ENCODE measurements around the gene PRDM11.

PRDM11 gene

DNA sequence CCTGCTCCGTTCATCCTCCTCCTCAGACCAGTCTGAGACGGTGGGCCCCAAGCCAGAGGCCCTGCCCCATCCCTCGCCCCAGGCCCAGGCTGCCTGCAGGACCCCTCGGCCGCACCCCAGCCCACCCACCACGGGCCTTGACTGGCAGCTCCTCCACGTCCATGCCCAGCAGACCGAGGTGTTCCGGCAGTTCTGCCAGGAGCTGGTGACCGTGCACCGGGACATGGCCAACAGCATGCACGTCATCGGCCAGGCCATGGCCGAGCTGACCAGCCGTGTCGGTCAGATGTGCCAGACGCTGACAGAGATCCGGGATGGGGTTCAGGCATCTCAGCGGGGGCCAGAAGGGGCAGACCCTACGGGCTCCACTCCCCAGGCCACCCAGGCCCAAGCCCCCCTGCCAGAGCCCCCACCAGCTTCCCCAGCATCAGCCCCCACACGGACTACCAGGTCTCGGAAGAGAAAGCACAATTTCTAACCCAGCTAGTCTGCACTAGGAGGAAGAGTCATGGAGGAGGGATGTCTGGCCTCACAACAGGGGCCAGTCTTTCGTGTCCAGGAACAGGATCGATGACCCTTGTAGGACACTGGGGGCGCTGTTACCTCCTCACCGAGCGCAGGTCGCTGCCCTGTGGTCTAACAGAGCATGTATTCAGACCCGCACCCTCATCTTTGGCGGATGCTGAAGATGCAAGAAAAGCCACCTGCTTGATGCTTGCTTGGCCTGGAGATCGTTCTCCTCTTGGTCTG lies 66.3 kb downstream of the PRDM11 start:
- peak; percentile 3 for DNase-seq

DNA sequence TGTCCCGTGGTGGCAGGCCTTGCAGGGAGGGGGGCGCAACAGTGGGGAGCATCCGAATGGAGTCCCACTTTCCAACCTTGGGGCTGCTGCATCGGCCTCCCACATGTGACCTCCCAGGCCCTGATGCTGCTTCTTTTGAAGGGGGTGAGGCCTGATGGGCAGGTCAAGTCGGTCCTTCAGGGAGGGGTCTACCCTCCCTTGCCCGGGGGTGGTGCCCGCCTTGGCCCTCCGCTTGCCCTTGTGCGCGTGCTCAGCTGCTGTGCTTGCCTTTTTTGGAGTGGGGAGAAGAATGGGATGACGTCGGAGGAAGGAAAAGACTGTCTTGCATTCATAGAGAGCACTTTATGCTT lies 66.9 kb downstream of the PRDM11 start:
- no peak for DNase-seq

DNA sequence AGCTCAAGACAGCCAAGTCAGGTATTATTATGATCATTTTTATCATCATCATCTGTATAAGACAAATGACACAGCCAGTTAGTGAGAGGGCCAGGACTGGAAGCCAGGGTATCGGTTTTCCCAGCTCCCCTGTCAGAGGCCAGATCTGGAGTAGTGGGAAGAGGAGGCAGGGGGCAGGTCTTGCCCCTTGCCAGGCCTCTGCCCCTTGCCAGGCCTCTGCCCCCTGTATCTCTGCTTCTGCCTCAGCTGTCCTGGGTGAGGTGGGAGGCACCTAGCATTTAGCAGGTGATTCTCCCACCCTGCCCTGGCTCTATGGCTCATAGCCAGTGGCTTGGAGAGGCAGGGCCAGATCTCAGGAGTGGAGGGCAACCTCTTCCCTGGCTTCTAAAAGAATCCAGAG lies 67.3 kb downstream of the PRDM11 start:
- no peak for DNase-seq

DNA sequence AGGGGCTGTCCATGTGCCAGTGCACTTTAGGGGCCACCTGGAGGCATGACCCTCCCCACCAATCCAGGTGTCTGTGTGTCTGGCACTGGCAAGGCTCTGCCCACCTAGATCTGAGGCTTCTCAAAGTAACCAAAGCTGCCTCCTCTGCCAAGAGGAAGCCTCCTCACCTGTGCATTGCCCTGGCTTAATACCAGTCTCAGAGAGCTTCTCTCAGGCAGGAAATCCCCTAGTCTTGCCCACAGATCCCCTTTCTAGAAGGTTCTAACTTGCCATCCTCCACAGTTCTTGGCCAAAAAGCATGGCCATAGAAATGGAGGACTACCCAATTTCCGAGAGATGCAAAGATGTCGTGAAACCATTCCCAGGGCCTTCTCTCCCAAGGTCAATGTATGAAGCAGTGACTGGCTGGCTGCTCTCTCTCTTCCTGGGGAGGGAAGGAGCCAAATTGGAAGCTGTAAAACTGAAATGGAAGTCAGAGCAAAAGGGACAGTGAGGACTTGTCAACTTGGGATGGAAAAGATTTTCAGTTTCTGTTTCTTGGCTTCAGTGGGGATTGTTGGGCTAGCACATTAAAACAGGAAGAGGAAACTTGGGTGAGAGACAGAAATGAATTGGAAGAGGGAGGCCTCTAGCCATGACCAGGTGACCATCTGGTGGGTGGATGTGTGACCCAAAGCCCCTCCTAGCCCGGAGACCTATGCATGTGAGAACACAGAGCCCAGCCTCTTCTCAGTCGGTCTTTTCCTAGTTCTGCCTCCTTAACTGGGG lies 68.8 kb downstream of the PRDM11 start:
- no peak for DNase-seq

DNA sequence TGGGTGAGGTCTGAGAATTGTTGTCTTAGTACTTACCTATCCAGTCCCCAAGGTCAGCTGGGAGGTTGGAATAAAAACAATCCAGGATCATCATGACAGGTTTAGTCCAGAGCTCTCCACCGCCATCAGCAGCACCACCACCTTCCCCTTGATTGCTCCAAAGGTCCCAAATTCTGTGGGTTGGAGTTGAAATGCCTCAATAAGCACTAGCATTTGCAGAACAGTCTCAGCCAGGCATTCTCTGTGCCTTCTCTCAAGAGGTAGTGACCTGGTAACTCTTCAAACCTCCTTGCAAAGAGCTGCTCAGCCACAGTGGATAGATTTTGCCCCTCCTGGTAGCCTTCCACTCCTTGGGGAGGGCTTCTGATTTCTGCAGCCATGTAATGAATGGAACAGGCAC lies 69.6 kb downstream of the PRDM11 start:
- DNase-seq = no peak

DNA sequence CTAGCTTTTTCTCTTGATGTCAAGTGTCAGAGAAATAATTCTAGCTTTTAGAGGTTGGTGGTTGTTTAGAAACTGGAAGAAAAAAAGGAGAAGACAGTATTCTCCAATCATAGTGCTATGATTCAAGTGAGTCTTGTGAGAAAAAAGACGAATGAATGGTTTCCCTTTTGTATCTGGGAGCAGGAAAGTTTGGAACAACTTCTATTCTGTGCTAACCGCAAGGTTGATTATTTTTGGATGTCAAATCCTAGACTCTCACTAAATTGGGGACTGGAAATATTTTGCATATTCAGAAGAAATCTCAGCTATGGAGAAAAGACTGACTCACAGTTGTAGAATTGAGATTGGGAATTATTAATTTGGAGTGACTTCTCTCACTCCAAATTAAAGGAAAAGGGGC lies 70.5 kb downstream of the PRDM11 start:
- DNase-seq = no peak

DNA sequence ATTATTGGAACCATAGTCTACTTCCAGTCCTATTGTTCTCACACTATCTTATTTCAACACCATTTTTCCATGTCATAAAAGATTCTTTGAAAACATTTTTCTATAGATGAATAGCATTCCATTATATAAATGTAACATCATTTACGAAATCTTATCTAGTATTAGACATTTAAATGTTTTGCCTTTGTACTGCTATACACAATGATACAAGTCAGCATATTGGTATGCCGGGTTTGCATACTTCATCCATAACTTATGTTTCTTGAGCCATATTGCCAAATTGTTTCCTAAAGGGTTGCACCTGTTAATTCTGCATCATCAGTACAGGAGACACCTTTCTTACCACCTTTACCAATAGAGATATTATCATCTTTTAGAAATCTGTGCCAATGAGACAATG lies 71.6 kb downstream of the PRDM11 start:
- no peak for DNase-seq

DNA sequence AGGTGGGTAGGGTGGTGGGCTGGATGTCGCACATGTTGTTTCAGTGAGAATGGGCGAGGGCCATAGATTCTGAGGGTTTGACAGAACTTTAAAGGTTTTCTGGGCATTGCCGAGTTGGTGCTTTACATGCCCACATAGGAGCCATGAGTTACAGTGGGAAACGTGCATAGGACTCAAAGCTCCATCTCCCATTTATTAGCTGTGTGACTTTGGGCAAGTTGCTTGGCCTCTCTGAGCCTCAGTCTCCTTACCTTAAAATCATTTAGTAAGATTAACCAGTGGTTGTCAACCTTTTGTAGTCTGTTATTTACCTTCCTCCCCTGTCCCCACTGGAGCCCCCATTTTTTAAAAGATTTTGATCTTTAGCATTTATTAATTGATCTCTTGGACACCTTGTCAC lies 72.3 kb downstream of the PRDM11 start:
- no peak for DNase-seq

DNA sequence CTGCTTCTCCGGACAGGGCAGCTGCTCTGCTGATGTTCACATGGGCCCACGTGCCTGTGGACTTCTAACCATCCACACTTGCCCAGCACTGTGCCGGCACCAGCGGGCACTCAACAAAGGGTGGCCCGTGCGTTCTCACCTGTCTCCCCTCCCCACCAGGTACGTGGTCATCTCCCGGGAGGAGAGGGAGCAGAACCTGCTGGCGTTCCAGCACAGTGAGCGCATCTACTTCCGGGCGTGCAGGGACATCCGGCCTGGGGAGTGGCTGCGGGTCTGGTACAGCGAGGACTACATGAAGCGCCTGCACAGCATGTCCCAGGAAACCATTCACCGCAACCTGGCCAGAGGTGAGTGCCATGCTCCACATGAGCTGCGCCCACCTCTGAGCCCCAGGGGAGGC lies 73.0 kb downstream of the PRDM11 start:
- no peak for DNase-seq

DNA sequence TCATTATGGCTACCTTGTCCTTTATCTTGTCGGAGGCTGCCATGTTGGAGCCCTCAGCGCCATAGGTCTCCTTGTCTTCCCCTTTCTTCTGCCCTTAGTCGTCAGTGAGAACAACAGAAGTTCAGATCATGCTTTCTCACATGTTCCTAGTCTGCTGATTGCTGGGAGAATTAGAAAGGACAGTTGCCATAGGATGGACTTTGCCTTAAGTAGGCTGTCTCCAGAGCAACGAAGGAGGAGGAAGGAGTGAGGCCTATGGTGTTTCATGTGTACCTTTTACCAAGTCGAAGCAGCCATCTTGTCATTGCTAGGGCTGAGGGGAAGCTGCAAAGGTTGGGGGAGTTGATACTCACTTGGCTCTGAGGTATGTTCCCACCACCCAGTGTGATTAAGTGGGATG lies 77.1 kb downstream of the PRDM11 start:
- no peak for DNase-seq

DNA sequence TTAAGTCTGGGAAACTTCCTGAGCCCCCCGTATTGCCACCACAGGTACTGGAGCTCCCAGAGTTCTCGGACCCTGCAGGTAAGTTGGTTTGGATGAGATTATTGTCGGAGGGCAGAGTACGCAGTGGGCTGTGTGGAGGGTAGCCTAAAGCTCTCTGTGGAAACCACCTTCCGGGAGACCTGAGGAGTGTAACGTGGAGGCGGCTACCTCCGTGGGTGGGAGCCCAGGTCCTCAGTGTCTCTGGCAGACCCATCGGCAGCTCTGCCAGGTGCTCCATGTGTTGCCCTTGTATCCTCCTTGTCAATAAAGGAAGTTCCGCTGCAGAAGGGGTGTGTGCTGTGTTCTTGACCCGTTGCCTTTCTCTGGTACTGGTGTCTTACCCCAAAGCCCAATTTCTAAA lies 78.3 kb downstream of the PRDM11 start:
- no peak for DNase-seq

DNA sequence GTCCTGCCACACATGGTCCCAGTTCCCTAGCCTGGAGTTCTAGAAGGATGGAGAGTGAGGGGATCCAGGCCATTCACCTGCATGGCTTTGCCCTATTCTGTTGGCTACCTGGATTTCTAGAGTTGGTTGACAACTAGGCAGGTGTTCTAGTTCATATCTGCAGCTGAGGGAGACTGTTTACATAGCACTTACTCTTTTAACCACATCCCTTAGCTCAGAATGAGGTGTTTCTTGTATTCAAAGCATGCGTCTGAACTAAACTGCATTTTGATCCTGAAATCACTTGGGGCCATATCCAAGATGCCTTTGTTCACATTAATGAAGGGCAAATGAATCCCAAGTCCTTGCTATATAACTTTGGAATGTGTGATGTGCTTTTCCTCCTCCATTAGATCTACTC lies 78.8 kb downstream of the PRDM11 start:
- no peak for DNase-seq

DNA sequence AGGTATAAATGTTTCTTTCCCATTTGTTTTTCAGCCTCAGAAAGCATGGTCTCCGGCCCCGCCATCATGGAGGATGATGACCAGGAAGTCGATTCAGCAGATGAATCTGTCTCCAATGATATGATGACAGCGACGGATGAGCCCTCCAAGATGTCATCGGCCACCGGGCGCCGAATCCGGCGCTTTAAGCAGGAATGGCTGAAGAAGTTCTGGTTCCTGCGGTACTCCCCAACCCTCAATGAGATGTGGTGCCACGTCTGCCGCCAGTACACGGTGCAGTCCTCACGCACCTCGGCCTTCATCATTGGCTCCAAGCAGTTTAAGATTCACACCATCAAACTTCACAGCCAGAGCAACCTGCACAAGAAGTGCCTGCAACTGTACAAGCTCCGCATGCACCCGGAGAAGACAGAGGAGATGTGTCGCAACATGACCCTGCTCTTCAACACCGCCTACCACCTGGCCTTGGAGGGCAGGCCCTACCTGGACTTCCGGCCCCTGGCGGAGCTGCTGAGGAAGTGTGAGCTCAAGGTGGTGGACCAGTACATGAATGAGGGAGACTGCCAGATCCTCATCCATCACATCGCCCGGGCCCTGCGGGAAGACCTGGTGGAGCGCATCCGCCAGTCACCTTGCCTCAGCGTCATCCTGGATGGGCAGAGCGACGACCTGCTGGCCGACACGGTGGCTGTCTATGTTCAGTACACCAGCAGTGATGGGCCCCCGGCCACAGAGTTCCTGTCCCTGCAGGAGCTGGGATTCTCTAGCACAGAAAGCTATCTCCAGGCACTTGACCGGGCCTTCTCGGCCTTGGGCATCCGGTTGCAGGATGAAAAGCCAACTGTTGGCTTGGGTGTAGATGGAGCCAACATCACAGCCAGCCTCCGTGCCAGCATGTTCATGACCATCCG lies 79.8 kb downstream of the PRDM11 start:
- DNase-seq = no peak

DNA sequence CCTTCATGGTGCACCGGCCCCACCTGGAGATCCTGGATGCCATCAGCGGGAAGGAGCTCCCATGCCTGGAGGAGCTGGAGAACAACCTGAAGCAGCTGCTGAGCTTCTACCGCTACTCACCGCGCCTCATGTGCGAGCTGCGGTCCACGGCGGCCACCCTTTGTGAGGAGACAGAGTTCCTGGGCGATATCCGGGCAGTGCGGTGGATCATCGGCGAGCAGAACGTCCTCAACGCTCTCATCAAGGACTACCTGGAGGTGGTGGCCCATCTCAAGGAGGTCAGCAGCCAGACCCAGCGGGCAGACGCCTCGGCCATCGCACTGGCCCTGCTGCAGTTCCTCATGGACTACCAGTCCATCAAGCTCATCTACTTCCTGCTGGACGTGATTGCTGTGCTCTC lies 80.5 kb downstream of the PRDM11 start:
- DNase-seq = no peak

DNA sequence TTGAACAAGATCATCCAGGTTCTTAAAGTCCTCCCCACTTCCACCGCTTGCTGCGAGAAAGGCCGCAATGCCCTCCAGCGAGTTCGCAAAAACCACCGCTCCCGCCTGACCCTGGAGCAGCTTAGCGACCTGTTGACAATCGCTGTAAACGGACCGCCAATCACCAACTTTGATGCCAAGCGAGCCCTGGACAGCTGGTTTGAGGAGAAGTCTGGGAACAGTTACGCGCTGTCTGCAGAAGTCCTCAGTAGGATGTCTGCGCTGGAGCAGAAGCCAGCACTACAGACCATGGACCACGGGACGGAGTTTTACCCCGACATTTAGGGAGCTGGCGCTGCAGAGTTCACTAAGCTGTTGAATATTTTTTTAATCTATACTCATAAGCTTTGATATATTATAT lies 81.4 kb downstream of the PRDM11 start:
- no peak for DNase-seq

DNA sequence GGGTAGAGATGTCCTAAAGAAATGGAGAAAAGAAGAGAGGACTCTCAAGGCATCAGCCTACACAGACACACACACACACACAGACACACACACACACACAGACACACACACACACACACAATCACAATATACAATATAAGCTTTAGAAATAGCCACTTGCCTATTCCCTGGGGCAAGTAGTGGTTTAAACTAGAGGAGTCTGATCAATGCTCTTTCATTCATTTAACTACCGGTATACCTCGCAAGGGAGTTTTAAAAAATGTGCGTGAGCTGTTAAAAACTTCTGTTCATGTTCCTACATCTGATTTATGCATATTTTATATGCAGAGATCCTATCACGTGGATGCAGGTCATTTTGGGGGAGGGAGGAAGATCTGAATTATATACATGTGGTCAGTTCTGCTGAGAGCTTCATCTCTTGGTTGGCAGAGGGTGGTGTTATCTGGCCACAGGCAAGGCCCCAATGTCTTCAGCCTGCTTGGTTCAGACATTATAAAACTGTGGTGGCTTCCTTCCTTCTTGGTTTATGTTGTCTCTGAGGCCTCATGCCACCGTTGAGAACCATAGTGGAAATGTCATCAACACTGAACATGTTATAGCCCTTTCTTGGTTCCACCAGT lies 83.1 kb downstream of the PRDM11 start:
- no peak for DNase-seq

DNA sequence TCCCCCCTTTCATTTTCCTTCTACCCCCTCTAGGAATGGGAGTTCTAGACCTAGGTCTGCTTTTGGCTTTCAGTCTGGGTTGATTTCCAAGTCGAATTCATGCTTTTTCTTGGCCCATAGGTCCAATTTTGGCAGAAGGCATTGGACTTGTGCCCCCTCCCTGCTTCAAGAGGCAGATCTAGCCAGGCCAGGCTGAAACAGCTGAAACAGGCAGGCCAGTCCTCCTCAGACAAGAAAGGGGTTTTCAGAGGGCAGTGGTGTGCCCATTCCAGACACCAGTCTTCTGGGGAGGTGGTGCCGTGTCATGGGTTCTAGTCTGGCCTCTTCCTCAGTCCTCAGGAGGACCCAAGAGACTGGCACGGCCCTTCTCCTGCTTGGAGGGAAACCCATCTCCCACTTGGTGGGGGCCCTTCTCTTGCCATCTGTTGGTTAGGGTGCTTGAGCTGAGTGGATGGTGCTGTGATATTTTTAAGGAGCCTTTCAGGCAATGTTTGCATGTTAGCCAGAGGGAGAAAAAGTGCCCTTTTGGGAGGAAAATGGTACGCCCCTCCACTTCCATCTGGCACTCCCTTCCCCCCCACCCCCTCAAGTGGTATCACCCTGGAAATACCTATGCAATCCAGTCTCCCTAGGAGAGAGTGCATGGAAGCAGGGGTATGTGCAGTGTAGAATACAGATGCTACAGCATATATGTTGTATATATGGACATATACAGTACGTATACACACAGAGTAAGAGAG lies 86.1 kb downstream of the PRDM11 start:
- DNase-seq = no peak

DNA sequence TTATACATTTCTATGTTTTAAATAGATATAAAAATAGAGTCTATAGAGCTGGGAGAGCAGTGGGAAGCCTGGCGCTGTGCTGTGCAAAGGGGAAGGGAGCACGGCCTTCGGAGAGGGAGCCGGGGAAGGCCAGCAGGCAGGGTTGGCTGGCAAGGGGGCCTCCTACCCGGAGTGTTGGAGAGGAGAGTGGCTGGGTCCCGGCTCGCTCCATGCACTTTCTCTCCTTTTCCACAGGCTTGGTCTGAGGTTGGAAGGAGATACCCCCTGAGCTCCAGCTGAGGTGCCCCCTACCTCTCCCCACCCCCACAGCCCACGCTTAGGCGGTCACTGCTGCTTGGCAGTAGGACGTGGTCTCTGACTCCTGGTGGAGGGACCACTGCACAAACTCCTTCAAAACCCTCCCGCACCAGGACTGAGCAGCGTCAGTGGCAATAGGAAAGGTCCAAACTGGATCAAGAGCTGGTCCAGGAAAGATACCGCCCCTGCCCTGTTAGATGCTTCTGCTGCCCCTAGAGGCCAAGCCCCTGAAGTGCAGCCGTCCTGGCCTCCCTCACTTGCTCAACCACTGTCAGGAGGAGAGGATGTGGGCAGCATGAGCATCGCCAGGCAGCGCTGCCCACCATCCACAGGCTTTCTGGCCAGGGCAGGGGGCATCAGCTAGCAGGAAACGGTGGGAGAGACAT lies 86.8 kb downstream of the PRDM11 start:
- peak; percentile 68 for DNase-seq

DNA sequence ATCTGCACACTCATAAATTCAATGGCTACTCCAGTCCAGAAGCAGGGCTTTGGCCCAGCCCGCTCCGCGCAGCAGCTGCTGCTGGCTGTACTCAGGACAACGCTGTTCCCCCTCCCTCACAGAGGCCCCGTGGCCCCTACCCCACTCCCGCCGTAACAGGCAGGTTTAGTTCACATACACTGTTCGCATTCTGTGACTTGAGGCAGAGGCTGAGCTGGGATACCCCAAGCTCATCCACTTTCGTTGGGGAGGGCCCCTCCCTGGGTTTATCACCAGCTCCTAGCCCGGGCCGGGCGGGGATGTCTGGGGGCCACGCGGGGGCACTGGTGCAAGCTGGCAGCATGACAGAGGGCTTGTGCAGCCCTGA lies 87.3 kb downstream of the PRDM11 start:
- DNase-seq = no peak

DNA sequence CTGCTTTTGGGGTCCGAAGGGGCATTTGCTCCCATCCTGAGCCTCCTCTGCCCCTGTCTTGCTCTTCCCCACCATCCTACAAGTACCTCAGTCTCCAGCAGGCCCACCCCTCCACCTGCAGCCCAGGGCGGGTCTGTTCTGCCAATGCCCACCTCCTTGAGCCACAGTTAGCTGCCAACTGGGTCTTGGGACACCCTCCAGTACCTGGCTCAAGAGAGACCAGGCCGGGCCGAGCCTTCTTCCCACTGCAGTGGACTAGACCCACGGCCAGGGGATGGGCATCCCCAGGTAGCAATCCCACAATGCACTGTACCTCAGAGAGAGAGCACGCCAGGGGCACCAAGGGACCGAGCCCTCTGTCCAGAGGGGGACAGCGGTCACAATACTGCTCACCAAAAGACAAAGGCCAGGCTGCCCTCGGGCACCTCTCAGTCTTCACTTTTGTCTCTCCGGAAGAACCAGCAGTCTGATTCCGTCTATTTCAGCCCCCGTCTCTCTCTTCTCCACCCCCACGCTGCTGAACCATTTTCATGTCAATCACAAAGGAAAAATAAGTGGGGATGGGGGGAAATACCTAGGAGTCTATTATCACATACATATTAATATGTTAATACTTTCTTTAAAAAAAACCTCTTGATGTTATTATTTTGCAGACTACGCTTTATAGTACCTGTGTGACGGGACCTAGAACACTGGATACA lies 88.0 kb downstream of the PRDM11 start:
- no peak for DNase-seq

DNA sequence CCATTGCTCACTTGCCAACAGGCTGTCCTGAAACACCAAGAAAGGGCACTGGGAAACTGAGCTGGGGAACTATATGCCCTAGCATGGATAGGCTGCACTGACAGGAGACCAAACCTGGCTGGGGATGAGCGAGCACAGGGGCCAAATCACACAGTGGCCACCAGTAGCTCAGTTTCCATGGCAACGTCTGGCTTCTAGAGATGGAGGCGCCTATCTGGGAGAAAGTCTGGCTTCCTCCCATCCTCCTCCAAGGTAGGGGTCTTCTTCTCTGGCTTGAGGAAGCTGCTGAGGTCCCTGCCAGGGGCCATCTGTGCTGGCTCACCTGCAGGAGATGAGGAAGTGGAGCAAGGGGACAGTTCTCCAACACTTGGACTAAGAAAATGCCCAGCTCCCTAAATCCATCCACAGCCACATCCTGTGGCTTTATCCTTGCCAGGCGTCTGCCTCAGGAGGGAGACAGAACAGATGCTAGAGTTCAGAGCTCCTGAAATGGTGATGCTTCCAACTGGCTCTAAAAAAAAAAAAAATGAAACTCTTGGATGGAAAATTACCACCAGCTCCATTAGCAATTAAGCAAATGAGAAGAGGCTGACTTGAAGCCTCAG lies 91.4 kb downstream of the PRDM11 start:
- no peak for DNase-seq

Data from NCI-H82 (cell line).